GM21515 (cell line): ENCODE results near the gene CS.
"Not testable (repeated sequence)": the region's sequence is repeated elsewhere in the genome, so short reads cannot be mapped to it uniquely, and the experiment has no call there.

Source experiments
- ATAC-seq: cut with Tn5 transposase; IDR thresholded peaks from one replicate; pipeline ENCODE4 v1.9.1; 2021; ENCODE audit not compliant: unreplicated experiment

CS gene

GRCh38 chr12:56321610-56322009 lies 21.5 kb upstream of the CS start:
- not testable (repeated sequence) for ATAC-seq

GRCh38 chr12:56321027-56321426 lies 20.9 kb upstream of the CS start:
- ATAC-seq = no peak

DNA sequence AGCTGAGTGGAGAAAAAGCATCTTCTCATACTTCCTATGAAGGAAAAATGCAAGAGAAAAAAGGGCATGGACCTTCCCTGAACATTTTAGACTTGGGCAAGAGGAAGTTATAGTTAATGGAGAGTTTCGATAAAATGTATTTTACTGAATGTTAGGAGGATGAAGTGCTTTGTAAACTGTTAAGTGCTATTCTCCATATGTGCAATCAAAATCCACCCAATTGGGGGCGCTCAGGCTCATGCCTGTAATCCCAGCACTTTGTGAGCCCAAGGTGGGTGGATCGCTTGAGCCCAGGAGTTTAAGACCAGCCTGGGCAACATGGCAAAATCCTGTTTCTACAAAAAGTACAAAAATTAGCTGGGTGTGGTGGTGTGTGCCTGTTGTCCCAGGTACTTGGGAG lies 17.5 kb upstream of the CS start:
- ATAC-seq = no peak

DNA sequence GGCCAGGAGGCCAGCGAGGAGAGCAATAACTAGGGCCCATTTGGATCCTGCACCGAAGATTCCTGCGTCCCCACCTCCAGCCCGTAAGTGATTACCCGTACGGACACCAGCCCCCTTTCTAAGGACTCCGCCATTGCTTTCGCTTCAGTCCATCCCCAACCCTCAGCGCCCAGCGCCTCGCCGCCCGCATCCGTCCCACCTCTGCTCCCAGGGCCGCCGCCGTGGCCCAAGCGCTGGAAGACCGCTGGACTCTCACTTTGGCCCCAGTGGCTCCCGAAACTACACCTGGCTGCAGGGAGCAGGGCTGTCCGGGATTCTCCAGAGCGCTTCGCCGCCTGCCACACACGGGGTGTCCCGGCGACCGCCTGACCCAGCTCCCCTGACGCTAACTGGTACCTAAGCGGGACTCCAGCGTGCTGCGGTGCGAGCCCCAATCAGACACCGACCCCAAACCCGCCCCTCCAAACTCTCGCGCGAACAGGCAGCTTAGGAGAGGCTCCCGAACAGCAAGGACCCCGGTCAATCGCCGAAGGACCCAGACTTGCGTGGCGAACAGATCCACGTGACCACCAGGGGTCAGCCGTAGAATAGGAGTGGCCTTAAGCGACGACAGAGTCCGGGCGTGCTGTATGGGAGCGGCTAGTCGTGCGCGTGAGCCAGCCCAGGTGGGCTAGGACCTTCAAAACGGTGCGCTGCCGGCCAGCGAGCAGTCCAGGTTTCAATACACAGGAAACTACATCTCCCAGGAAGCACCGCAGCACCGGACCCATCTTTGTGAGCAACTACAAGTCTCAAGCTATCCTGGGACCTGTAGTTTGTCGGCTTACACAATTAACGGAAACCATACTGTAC lies 15.7 kb upstream of the CS start, which contains the start of gene CNPY2:
TSS of gene CNPY2 (minus strand) at position 367 of the 852 bp plus-strand sequence. CDS start 771 bp downstream, outside the sequence.
- peak; percentile 88 for ATAC-seq

DNA sequence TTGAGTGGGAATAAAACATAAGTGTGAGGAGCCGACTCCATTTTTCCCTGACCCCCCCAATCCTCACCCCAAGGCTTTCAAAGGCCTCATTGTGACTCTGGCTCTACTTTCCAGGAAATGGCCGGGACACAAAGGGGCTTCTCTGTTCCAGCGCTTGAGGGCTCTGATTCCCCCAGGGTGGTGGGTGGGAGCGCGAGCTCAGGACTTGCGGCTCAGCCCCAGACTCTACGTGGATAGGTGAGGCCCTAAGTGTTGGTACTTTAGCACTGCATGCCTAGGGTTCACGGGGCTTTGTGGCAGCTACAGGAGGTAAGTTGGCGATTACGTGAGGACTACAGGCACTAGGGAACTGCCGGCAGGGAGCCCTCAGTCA lies 15.1 kb upstream of the CS start:
- no peak for ATAC-seq

DNA sequence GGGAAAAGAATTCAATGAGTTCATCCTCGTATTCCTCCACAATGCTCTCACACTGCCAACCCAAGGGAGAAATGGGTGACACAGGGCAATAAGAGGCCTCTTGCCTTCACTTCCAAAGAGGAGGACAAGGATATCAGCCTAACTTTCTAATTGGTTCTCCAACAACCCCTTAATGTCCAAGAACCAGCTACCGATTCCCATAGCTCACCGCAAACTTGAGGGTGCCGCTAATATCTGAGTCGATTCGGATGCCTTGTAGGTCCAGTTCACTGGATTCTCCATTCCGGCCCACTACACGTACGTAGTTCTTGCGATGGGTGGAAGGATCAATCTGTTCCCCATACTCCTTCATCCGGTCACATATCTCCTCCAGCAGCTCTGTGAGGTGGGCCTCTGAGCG lies 10.9 kb upstream of the CS start:
- ATAC-seq = no peak

- no peak for ATAC-seq
These were observed 8.6 kb upstream of the CS start for GRCh38 chr12:56308714-56309113.

GRCh38 chr12:56307221-56307965 lies 7.3 kb upstream of the CS start:
- no peak for ATAC-seq

DNA sequence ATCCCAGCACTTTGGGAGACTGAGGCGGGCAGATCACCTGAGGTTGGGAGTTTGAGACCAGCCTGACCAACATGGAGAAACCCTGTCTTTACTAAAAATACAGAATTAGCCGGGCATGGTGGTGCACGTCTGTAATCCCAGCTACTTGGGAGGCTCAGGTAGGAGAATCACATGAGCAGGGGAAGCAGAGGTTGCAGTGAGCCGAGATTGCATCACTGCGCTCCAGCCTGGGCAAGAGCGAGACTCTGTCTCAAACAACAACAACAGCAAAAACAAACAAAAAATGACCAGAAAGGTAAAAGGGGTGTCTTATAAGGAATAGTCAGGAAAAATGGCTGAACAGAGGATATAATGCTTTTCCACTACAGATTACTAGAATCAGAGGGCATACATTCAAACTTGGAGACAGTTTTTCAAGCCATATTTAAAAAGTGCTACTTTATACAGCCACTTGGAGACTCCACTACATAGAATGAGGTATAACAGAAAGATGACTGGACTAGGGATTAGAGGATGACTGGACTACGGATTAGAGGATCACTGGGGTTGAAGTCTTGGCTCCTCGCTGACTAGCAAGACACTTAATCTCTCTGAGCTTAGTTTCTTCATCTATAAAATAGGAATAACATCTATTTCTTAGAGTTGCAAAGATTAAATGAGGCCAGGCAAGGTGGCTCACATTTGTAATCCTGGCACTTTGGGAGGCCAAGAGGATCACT lies 4.9 kb upstream of the CS start:
- no peak for ATAC-seq

DNA sequence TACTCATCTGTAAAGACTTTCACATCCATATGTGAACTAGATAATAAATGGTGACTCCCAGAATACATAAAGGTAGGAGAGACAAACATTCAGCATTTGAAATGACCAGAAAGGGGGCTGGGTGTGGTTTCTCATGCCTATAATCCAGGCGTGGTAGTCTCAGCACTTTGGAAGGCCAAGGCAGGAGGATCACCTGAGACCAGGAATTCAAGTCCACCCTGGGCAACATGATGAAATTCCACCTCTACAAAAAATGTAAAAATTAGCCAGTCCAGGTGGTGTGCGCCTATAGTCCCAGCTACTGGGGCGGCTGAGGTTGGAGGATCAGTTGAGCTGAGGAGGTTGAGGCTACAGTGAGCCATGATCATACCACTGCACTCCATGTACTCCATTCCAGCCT lies 4.1 kb upstream of the CS start:
- no peak for ATAC-seq

DNA sequence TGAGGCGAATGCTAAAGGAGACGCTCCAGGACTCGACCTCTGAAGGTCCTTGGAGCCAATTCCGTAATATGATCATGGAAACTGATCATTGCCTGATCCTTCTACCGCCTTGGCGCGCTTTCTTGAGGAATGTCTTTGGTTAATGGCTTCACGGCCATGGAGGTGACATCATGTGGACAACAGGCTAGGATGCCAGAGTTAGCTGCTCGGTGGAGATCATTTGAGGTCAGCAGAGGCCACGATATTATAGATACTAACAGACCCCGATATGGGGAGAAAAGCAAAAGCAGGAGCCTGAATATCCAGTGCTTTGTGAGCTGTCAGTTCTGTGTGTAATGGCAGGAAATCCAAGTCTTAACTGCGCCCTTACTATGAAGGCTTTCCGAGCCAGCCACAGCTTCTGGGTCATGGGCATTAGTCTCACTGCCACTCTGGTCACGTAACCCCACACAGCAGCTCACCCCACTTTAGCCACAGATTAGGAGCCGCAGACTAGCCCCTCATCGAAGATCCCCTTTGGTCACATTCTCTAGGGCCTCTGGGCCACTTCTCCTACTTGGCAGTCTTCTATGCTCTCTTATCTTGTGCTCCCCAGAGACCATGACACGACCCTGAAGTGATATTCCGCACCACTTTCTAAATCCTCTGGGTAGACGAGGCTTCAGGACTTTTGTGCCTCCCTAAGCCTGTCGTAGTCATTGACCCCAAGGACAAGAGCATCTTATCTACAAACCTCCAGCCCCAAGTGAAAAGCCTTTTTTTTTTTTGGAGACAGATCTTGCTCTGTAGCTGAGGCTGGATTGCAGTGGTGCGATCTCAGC lies 724 bp upstream of the CS start:
- no peak for ATAC-seq

DNA sequence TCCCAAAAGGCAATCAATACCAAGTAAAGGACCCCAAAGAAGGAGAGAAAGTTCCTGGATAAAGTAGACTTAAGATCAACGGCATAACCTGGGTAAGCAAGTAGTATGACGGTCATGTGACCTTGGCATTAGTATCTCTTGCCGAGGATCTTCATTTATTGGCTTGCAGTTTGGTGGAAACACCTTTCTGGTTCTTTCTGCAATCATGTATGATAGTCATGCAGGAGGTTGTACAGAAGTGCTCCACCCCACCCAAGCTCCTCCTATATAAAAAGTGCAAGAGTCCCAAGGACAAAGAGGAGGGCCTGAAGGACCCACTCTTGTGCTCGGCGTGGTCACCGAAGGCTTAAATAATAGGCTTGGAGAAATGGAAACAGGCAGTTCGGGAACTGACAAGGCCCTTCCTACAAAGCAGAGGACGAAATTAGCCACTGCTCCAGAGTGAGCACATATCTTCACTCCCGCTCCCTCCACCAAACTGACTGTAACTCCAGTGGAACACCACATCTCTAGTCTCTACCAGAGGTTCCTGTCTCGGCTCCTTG lies 750 bp downstream of the CS start:
- peak; percentile 4 for ATAC-seq

- ATAC-seq = no peak
These were observed 1.3 kb downstream of the CS start for GRCh38 chr12:56298828-56299227.

DNA sequence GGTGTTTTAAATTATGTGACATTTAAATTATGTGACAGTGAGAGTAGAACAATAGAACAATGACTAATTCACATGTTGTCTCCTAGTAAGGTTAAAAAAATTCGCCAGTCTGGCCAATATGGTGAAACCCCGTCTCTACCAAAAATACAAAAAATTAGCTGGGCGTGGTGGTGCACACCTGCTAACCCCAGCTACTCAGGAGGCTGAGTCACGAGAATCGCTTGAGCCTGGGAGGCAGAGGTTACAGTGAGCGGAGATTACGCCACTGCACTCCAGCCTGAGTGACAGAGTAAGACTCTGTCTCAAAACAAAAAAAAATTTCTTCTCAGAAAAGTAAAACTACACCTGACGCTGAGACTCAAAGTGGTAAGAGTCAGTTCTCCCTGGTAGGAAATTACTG lies 2.7 kb downstream of the CS start:
- ATAC-seq = no peak

DNA sequence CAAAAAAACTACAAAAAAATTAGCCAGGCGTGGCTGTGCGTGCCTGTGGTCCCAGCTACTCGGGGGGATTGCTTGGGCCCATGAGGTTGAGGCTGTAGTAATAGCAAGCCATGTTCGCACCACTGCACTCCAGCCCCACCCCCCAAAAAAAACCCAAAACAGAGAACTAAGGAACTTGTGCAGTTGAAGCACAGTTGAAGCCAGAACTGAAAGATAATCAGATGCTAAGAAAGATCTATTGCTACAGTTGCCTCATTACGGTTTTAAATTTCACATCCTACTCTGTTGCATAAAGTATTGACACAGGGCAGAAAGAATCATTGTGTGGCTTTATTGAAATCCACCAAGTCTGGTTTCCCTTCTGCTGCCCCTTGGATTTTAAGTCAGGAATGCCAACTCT lies 3.8 kb downstream of the CS start:
- no peak for ATAC-seq

DNA sequence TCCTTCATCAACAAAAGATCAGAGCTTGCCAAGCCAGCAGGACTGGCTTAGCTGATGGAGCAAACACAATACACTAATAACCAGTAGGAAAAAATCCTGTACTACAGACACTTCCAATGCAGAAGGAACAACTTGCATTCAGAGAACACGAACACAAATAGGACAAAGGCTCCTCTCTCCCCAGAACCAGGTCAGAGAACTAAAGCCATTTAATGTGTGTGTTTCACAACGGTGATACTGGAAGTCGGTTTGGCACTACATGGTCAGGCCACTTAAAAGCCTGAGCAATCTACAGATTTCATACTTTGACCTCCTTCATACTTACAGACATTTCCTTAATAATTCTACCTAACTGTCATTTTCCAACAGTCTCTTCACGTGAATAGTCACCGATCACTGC lies 6.3 kb downstream of the CS start:
- ATAC-seq = no peak

DNA sequence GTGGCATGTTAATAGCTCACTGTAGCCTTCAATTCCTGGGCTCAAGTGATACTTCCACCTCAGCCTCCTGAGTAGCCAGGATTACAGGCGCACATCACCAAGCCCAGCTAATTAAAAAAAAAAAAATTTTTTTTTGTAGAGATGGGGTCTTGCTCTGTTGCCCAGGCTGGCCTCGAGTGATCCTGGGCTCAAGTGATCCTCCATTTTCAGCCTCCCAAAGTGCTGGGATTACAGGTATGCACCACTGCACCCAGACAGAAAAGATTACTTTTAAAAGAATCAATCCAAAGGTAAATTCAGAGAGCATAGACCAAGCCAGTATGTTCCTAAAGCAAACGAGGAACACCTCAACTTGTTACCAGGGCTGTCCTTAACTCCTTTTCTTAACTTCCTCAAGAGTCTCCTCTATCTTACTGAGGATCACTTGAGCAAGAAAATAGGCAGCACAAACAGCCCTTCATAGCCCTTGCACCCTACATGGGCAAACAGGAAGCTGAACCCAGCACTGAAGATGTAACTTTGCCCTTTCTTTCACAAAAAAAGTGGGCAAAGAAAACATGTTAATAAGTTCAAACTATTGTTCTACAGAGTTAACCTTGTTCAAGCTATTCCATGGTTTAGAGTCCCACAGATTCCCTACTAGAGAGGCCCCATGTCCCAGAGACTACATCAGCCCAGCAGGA lies 11.3 kb downstream of the CS start:
- no peak for ATAC-seq

DNA sequence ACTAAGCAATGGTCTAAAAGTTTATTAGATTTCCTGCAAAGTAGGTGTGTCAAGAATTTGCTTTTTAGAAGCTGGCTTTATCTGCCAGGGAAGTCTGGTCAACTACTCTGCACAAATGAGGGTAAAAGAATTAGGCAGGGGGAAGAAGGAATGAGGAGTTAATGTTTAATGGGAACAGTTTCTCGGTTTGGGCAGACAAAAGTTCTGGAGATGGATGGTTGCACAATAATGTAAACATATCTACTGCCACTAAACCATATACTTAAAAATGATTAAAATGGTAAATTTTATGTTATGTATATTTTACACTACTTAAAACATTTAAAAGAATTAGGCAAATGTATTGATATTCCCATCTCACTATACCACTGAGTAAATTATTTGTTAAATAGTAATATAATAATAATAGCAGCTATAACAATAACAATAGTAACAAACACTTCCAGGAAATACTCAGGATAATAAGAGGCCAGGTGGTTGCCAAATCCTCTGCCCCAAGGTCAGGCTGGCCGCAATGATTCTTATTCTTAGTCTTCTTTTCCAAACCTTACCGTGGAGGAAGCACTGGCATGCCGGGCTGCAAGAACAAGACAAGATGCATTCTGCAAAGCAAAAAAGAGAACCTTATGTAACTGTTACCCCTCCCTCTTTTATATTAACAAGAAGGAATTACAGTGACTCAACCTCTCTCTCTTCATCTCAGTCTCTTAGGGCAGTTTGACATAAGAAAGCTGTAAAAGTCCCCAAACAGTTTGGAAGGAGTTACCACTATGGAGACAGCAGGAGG lies 13.9 kb downstream of the CS start:
- no peak for ATAC-seq

- not testable (repeated sequence) for ATAC-seq
These were observed 15.9 kb downstream of the CS start for GRCh38 chr12:56284263-56284662.
